ENCODE results near the gene PARD6G.

Gene PARD6G

DNA sequence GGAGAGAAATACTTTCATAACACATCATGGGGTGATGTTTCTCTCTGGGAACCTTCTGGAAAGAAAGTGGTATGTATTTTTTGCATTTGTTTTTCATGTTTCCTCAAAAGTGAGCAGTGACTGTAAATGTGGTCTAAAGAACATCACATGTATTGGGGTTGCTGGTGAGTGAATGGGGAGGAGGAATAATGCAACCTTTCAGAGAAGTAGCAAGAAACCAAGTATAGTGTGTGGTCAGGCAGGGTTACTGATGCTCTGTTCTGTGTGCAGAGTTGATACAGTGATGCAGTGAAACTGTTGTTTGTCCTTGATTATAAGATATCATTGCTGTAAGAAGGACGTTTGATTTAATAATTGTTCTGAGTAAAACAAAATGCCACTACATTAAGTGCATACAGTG is 114.2 kb downstream of the PARD6G start:
- ChIA-PET POLR2A (interaction anchor here (1.0 kb wide), 1 partner anchor 15 kb away, joined by 3 read pairs; no protein-coding TSS in a partner anchor), CTCF (interaction anchor here (1.6 to 5.4 kb wide), 2 partner anchors 20 to 24 kb away, joined by 8 to 26 read pairs; no protein-coding TSS in a partner anchor)
- DNase-seq (ENCODE audit: extremely low spot score) = no peak
- TF ChIP-seq, protein P1, sequence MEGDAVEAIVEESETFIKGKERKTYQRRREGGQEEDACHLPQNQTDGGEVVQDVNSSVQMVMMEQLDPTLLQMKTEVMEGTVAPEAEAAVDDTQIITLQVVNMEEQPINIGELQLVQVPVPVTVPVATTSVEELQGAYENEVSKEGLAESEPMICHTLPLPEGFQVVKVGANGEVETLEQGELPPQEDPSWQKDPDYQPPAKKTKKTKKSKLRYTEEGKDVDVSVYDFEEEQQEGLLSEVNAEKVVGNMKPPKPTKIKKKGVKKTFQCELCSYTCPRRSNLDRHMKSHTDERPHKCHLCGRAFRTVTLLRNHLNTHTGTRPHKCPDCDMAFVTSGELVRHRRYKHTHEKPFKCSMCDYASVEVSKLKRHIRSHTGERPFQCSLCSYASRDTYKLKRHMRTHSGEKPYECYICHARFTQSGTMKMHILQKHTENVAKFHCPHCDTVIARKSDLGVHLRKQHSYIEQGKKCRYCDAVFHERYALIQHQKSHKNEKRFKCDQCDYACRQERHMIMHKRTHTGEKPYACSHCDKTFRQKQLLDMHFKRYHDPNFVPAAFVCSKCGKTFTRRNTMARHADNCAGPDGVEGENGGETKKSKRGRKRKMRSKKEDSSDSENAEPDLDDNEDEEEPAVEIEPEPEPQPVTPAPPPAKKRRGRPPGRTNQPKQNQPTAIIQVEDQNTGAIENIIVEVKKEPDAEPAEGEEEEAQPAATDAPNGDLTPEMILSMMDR (IDR thresholded peaks at IDR 0.05; ENCODE audit: control extremely low read depth, extremely low read depth, low read depth, missing control alignments) = no peak

DNA sequence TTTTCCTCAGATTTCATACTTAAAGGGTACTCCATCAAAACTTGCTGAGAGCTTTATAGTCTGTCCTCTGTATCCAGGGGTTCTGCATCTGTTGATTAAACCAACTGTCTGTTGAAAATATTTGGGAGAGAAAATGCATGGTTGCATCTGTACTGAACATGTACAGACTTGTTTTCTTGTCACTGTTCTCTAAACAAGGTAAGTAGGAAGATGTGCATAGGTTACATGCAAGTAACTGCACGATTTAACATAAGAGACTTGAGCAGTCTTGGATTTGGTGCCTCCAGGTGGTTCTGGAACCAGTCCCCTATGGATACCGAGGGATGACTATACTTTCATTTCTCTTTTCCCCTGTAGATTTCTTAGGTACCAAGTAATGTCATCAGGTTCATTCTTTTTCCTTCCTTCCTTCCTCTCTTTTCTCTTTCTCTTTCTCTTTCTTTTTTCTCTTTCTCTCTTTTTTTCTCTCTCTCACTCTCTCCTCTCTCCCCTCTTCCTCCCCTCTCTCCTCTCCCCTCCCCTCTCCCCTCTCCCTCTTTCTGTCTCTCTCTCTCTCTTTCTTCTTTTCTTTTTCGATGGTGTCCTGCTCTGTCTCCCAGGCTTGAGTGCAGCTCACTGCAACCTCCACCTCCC is 115.0 kb downstream of the PARD6G start:
- DNase-seq (ENCODE audit: extremely low spot score) = no peak
- POLR2A ChIA-PET = no interaction called here
- CTCF ChIA-PET = no interaction called here
- TF ChIP-seq, protein P1 (IDR thresholded peaks at IDR 0.05; ENCODE audit: control extremely low read depth, extremely low read depth, low read depth, missing control alignments) = no peak

DNA sequence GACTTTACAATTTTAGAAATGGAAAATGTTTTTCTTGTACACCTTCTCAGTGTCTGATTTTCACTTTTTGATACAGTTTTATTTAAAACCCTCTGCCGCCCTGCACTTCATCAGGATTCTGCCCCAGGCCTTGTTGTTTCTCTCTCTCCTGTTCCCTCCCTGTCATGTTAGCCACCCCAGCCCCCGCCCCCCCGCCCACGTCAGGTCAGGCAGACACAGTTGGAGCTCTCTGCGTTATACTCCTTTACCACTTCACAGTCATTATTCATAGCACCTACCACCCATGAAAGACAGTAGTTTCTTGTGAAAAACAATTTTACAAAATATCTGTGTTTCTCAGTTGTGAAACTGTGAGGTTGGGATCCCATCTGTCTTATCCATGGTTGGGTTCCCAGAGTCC is 116.8 kb downstream of the PARD6G start:
- POLR2A ChIA-PET = interaction anchor here (0.6 to 1.2 kb wide), 3 partner anchors 17 to 312 kb away, joined by 3 to 6 read pairs (median 4); no protein-coding TSS in a partner anchor
- DNase-seq (ENCODE audit: extremely low spot score) = no peak
- TF ChIP-seq, protein P1 (IDR thresholded peaks at IDR 0.05; ENCODE audit: control extremely low read depth, extremely low read depth, low read depth, missing control alignments) = no peak
- CTCF ChIA-PET = interaction anchor here (1.5 kb wide), 3 partner anchors 15 to 24 kb away, joined by 3 to 7 read pairs (median 4); no protein-coding TSS in a partner anchor

DNA sequence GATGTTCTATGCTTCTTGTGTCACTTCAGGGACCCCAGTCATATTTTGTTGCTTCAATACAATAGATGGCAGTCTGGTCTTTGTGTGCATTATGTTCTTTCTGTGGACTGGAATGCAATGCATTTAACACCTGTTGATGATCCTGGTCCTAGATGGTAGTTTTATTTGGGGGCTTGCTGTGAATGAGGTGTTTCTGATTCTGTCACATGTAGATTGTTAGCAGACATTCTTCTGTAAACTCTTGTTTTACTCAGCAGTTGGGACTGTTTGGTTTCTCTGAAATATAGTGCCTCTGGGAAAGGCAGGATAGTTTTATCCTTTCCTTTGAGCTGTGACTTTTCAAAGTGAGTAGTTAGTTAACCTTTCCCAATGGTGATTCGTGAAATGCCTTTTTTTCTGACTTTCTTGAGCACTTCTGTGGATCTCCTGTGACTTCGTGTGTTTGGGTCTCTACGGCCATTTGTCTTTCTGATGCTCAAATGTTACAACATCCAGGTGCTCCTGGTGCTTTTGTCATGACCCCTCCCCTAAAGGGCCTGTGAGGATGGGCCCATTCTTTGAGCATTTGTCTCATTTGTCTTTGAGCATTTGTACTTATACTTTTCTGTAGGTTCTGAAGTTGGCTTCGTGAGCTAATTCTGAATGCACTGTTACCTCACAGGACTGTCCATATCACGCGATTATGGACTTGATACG is 117.5 kb downstream of the PARD6G start:
- no peak for DNase-seq (ENCODE audit: extremely low spot score)
- TF ChIP-seq, protein P1 (IDR thresholded peaks at IDR 0.05; ENCODE audit: control extremely low read depth, extremely low read depth, low read depth, missing control alignments) = no peak
- ChIA-PET POLR2A (interaction anchor here (1.2 kb wide), 2 partner anchors 18 kb away, joined by 4 read pairs; no protein-coding TSS in a partner anchor), CTCF (interaction anchor here (1.5 kb wide), 3 partner anchors 15 to 25 kb away, joined by 3 to 7 read pairs (median 4); no protein-coding TSS in a partner anchor)

DNA sequence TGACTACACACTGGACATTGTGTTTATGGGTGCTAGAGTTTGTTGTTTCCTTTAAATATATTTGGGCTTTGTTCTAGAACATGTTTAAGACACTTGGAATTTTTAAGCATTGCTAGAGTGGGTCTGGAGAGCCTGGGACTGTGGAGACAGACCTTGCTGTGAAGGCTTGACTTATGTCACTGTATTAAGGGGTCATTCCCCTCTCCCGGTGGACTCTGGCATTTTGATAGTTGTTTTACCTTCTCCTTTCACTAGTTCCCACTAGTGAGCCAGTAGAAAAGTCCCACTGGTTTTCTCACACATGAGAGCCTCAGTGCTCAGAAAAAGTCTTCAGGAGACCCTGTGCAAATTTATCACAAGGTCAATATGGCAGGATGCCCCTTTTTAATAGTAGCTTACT is 119.7 kb downstream of the PARD6G start:
- CTCF ChIA-PET = interaction anchor here (1.3 to 1.4 kb wide), 2 partner anchors 19 to 329 kb away, joined by 3 read pairs; partner anchors contain the start of gene KCNG2
- POLR2A ChIA-PET = no interaction called here
- no peak for DNase-seq (ENCODE audit: extremely low spot score)
- TF ChIP-seq, protein P1 (IDR thresholded peaks at IDR 0.05; ENCODE audit: control extremely low read depth, extremely low read depth, low read depth, missing control alignments) = no peak

DNA sequence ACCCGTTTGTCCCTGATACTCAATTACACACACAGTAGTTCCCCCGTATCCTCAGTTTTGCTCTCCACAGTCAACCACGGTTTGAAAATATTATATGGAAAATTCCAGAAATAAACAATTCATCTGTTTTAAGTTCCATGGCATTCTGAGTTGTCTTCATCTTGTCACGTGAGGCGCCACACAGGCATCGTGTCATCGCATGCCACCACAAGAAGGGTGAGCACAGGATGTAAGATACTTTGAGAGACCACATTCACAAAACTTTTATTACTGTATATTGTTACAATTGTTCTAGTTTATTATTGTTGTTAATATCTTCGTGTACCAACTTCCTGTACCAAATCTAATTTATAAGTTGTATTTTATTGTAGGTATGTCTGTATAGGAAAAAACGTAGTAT is 120.5 kb downstream of the PARD6G start:
- no peak for DNase-seq (ENCODE audit: extremely low spot score)
- TF ChIP-seq, protein P1 (IDR thresholded peaks at IDR 0.05; ENCODE audit: control extremely low read depth, extremely low read depth, low read depth, missing control alignments) = no peak
- CTCF ChIA-PET = interaction anchor here (1.3 to 1.4 kb wide), 2 partner anchors 13 to 19 kb away, joined by 3 to 5 read pairs; no protein-coding TSS in a partner anchor
- POLR2A ChIA-PET = no interaction called here

Measured in GM10248 (cell line).